ENCODE data around the gene SBNO1.

DNA sequence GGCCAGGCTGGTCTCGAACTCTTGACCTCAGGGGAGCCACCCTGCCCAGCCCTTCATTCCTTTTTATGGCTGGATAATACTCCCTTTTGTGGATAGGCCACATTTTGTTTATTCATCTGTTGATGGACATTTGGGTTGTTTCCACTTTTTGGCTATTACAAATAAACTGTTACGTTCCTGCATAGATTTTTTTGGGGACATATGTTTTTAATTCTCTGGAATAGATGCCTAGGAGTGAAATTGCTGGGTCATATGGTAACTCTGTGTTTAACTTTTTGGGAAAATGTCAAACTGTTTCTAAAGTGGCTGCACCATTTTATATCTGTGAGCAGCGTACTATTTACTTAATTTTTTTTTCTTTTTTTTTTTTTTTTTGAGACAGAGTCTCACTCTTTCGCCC, 29.1 kb upstream of the SBNO1 start:
- TF ChIP-seq POLR2AphosphoS5 (IDR thresholded peaks at IDR 0.05) (no peak), CTCF (IDR thresholded peaks at IDR 0.05) (no peak), EP300 (IDR thresholded peaks at IDR 0.05) (no peak)
